HepG2 (cell line): Measurements from ENCODE around the gene PDE4C. TPM values are rescaled to one million over a fixed set of nuclear protein-coding genes. Genes with fewer than 3 reads are reported as not detected.

Source experiments
- ATAC-seq: fragments of 200-7000 bp; cut with Tn5 transposase; 3 replicates; pipeline ENCODE4 v1.9.1; 2020; ENCODE audit warnings: mild to moderate bottlenecking, moderate library complexity
- BruUV-seq: library from RNA; stranded (reverse); fragments of 400-500 nt; replicated peaks from 2 replicates; lab custom pipeline; 2021; lab: Mats Ljungman, UMichigan
- CTCF ChIA-PET: fragments of 300-600 bp; formaldehyde crosslinking; extraction: SDS; loops from one replicate; lab custom pipeline; 2021; ENCODE audit warnings: low total read pairs, inconsistent platforms, low intra/inter-chr PET ratio; lab: Yijun Ruan, JAX
- POLR2A ChIA-PET: fragments of 350-600 bp; sonication (Branson Sonifier 250); formaldehyde crosslinking; loops from one replicate; lab custom pipeline; 2020; ENCODE audit warnings: antibody characterized with exemption, inconsistent platforms; lab: Yijun Ruan, JAX
- DNase-seq: peaks from one replicate; pipeline ENCODE4 v3.0.0-alpha.2; 2015; ENCODE audit warnings: low spot score
- FAIRE-seq: peaks from 3 replicates; lab custom pipeline; 2011; peaks lifted over from hg19 to GRCh38; lab: Jason Lieb, UNC
- H2AFZ ChIP-seq: one replicate; pipeline ENCODE4 v1.6.1; 2011; ENCODE audit warnings: low read length, inconsistent platforms
- H3K27ac ChIP-seq: fragments of 300-600 bp; 3 replicates; pipeline ENCODE4 v1.8.0; 2011; ENCODE audit warnings: mixed run types, mild to moderate bottlenecking, mixed read lengths, low read length, inconsistent platforms; ENCODE audit not compliant: insufficient read depth; ENCODE audit errors: extremely low read length
- H3K27me3 ChIP-seq, 2 experiments: fragments of 200-600 bp in 1 of 2; 2 replicates in 1 of 2; 3 replicates in 1 of 2; pipeline versions ENCODE4 v1.6.0 to v1.8.0; 2011; ENCODE audit warnings: low read length in 2 of 2, mild to moderate bottlenecking in 2 of 2, moderate library complexity in 2 of 2, inconsistent platforms in 1 of 2; ENCODE audit not compliant: insufficient read depth in 2 of 2, control insufficient read depth in 1 of 2
- H3K36me3 ChIP-seq, 2 experiments: fragments of 200-600 bp in 1 of 2; replicated peaks in 1 of 2; 2 replicates in 1 of 2; 3 replicates in 1 of 2; pipeline versions ENCODE4 v1.5.1 to v1.8.0; 2011; ENCODE audit warnings: low read length in 2 of 2, inconsistent platforms in 1 of 2; ENCODE audit not compliant: insufficient read depth in 2 of 2, control insufficient read depth in 1 of 2
- H3K4me1 ChIP-seq: 2 replicates; pipeline ENCODE4 v1.5.1; 2012; ENCODE audit warnings: low read length, inconsistent platforms; ENCODE audit not compliant: insufficient read depth
- H3K4me2 ChIP-seq: 2 replicates; pipeline ENCODE4 v1.6.0; 2011; ENCODE audit warnings: low read depth, low read length, inconsistent platforms
- H3K4me3 ChIP-seq, 3 experiments: fragments of 200-600 bp in 1 of 3; sonication (generic), shearing (Covaris generic) in 1 of 3; replicated peaks in 1 of 3; 2 replicates each; pipeline ENCODE4 v1.5.1; 2011 to 2016; ENCODE audit warnings: low read length in 3 of 3, inconsistent platforms in 2 of 3, low read depth in 2 of 3, mild to moderate bottlenecking in 2 of 3, control low read depth in 1 of 3, mixed read lengths in 1 of 3; ENCODE audit not compliant: insufficient read depth in 1 of 3
- H3K79me2 ChIP-seq: one replicate; pipeline ENCODE4 v1.6.1; 2011; ENCODE audit warnings: low read length, inconsistent platforms; ENCODE audit not compliant: insufficient read depth
- H3K9ac ChIP-seq: 2 replicates; pipeline ENCODE4 v1.6.0; 2011; ENCODE audit warnings: mild to moderate bottlenecking, low read depth, low read length, inconsistent platforms; ENCODE audit not compliant: insufficient read depth
- H3K9me3 ChIP-seq: 2 replicates; pipeline ENCODE4 v1.5.1; 2012; ENCODE audit warnings: mild to moderate bottlenecking, low read length
- H4K20me1 ChIP-seq: 2 replicates; pipeline ENCODE4 v1.6.0; 2011; ENCODE audit warnings: inconsistent platforms, mild to moderate bottlenecking, low read length, moderate library complexity; ENCODE audit not compliant: insufficient read depth
- AFF4 ChIP-seq: sonication (generic); formaldehyde crosslinking; IDR thresholded peaks from 2 replicates; pipeline ENCODE4 v1.4.0; 2020; ENCODE audit warnings: missing genetic modification reagents
- HIC2 ChIP-seq: sonication (generic); formaldehyde crosslinking; IDR thresholded peaks from 2 replicates; pipeline ENCODE4 v1.9.0; 2022; ENCODE audit warnings: low read depth, missing genetic modification reagents
- JUNB ChIP-seq: sonication (generic); formaldehyde crosslinking; IDR thresholded peaks from 2 replicates; pipeline ENCODE4 v1.8.0; 2022; ENCODE audit warnings: missing genetic modification reagents, mild to moderate bottlenecking, borderline replicate concordance
- NFE2L2 ChIP-seq: fragments of 150-350 bp; IDR thresholded peaks from 2 replicates; pipeline ENCODE4 v1.6.1; 2014; ENCODE audit warnings: low read length
- NFKB2 ChIP-seq: sonication (generic); formaldehyde crosslinking; IDR thresholded peaks from 2 replicates; pipeline ENCODE4 v1.4.0; 2020; ENCODE audit warnings: missing genetic modification reagents, borderline replicate concordance
- RXRA ChIP-seq: sonication (generic); formaldehyde crosslinking; IDR thresholded peaks from 2 replicates; pipeline ENCODE4 v1.5.1; 2020; ENCODE audit warnings: missing genetic modification reagents
- WGBS: methylation state at CpG from one replicate; pipeline ENCODE4 v1.1.6; 2017; ENCODE audit warnings: low lambda C conversion rate; 5-methylcytosine and 5-hydroxymethylcytosine counted together
- in situ Hi-C: cut with HindIII; loops from 2 replicates; pipeline ENCODE4 v1.10.0; 2017; ENCODE audit warnings: low pct_unique_long_range_greater_than_20kb; ENCODE audit not compliant: extremely low pct_ligation_motif_present
- intact Hi-C: fragments of 100-400 bp; cut with micrococcal nuclease; formaldehyde crosslinking; loops from one replicate; pipeline ENCODE4 v1.10.0; 2022; ENCODE audit not compliant: unreplicated experiment
- polyA plus RNA-seq, 8 experiments: library from polyadenylated mRNA; depleted of rRNA in 3 of 8; stranded (reverse) in 7 of 8; unstranded in 1 of 8; fragments of >200 nt; fragmentation: Illumina TruSeq in 4 of 8; extraction: Trizol in 4 of 8; gene quantifications; 2 replicates each; pipeline versions ENCODE4 v1.2.1 to v1.2.3, GENCODE V29; 2011 to 2016; ENCODE audit warnings: low read depth in 4 of 8, missing spikeins in 1 of 8, mixed read lengths in 1 of 8; ENCODE audit not compliant: insufficient read depth in 1 of 8
- total RNA-seq, 5 experiments: library from RNA; depleted of rRNA; stranded (reverse); fragments of >200 nt; fragmentation: Illumina TruSeq; extraction: Trizol; gene quantifications; 2 replicates each; pipeline ENCODE4 v1.2.3, GENCODE V29; 2016; ENCODE audit warnings: low read depth in 1 of 5

The PDE4C gene
- total and polyA plus RNA-seq, 2 of the 13 experiments (the other 11 are each of a cell fraction or from before 2014, with no cell fraction given) = 1.4 to 14.0 TPM

- H4K20me1 ChIP-seq = no peaks in the 10 kb centered on the region
- peaks cover 33% of the 10 kb centered on the region for H3K4me1 ChIP-seq
- peaks cover 4 to 15% of the 10 kb centered on the region in 2 experiments; a peak in 3 of 5 replicates for H3K27me3 ChIP-seq
- H3K79me2 ChIP-seq = no peaks in the 10 kb centered on the region
- H3K9ac ChIP-seq = no peak overlapping the region
- TF ChIP-seq RXRA (CRISPR knock-in tag) (no peak), NFE2L2 (no peak), AFF4 (CRISPR knock-in tag) (no peak), NFKB2 (CRISPR knock-in tag) (0 out of 2 replicates have a peak, but pooled peaks have one; percentile 24), HIC2 (CRISPR knock-in tag) (no peak), JUNB (no peak)
- TF ChIP-seq, all 625 proteins: peak for 1
- no peaks in the 10 kb centered on the region for H3K36me3 ChIP-seq
- no peak overlapping the region for H2AFZ ChIP-seq
- FAIRE-seq = no peak
- POLR2A ChIA-PET = no interaction called here
- no peak overlapping the region for H3K4me2 ChIP-seq
- no peaks in the 10 kb centered on the region for H3K9me3 ChIP-seq
- no peak for DNase-seq
- no peak overlapping the region for H3K27ac ChIP-seq
- no peak overlapping the region for H3K4me3 ChIP-seq
- no TSS peak for BruUV-seq
- ATAC-seq = no peak
- intact Hi-C loops = no loop called here
- CTCF ChIA-PET = no interaction called here
- WGBS = 56% methylated on average over 22 of the region's 28 CpGs
- in situ Hi-C loops = no loop called here
Measured at GRCh38 chr19:18219911-18220631, 6.2 kb downstream of the PDE4C start.
